CD4-positive, alpha-beta T cell (primary cell): Measurements from ENCODE around the gene TSSC4. TPM values are rescaled to one million over a fixed set of nuclear protein-coding genes. Genes with fewer than 3 reads are reported as not detected.

ENCODE experiments used
- ATAC-seq: fragments of 200-7000 bp; cut with Tn5 transposase; one replicate; pipeline ENCODE4 v1.10.0; 2022; ENCODE audit warnings: mild to moderate bottlenecking; ENCODE audit not compliant: poor library complexity
- CTCF ChIA-PET: fragments of 350-600 bp; sonication (Branson Sonifier 250); formaldehyde crosslinking; loops from one replicate; lab custom pipeline; 2021; ENCODE audit warnings: antibody characterized with exemption, inconsistent platforms; lab: Charles Lee
- POLR2A ChIA-PET: fragments of 350-600 bp; sonication (Branson Sonifier 250); formaldehyde crosslinking; loops from one replicate; lab custom pipeline; 2021; ENCODE audit warnings: antibody characterized with exemption, inconsistent platforms; lab: Charles Lee
- DNase-seq, 14 experiments: peaks; one replicate each; pipeline ENCODE4 v3.0.0-alpha.2; 2013 to 2020; ENCODE audit warnings: mixed read lengths in 2 of 14
- H3K27ac ChIP-seq, 2 donors: one replicate each; pipeline versions ENCODE4 v1.5.1 to v1.7.0; 2013; ENCODE audit warnings: low read length in 2 of 2, low read depth in 1 of 2, mild to moderate bottlenecking in 1 of 2
- H3K27me3 ChIP-seq, 2 experiments: 1 replicate in 1 of 2; 2 replicates in 1 of 2; pipeline versions ENCODE4 v1.6.1 to v1.7.0; 2013; ENCODE audit warnings: low read length in 2 of 2, control low read depth in 1 of 2, mild to moderate bottlenecking in 1 of 2, moderate library complexity in 1 of 2; ENCODE audit not compliant: insufficient read depth in 2 of 2, control insufficient read depth in 1 of 2
- H3K36me3 ChIP-seq: one replicate; pipeline ENCODE4 v1.6.1; 2013; ENCODE audit warnings: low read length, control low read depth; ENCODE audit not compliant: insufficient read depth
- H3K4me1 ChIP-seq: one replicate; pipeline ENCODE4 v1.6.1; 2013; ENCODE audit warnings: low read length, control low read depth; ENCODE audit not compliant: insufficient read depth
- H3K4me3 ChIP-seq: one replicate; pipeline ENCODE4 v1.5.1; 2013; ENCODE audit warnings: mild to moderate bottlenecking, low read length, moderate library complexity
- H3K9me3 ChIP-seq, 2 experiments: 1 replicate in 1 of 2; 2 replicates in 1 of 2; pipeline versions ENCODE4 v1.6.1 to v1.7.0; 2013; ENCODE audit warnings: low read length in 2 of 2, mild to moderate bottlenecking in 2 of 2, control low read depth in 1 of 2, moderate library complexity in 1 of 2; ENCODE audit not compliant: control insufficient read depth in 1 of 2, insufficient read depth in 1 of 2
- H3K27ac Mint-ChIP-seq: one replicate; pipeline ENCODE4 v1.8.0; 2020; ENCODE audit warnings: mixed read lengths
- H3K27me3 Mint-ChIP-seq: one replicate; pipeline ENCODE4 v1.8.0; 2021; ENCODE audit warnings: mixed read lengths
- H3K36me3 Mint-ChIP-seq: one replicate; pipeline ENCODE4 v1.8.0; 2021; ENCODE audit warnings: low read depth, mixed read lengths
- H3K4me1 Mint-ChIP-seq: one replicate; pipeline ENCODE4 v1.8.0; 2021; ENCODE audit warnings: low read depth, mixed read lengths
- H3K4me3 Mint-ChIP-seq: one replicate; pipeline ENCODE4 v1.8.0; 2020; ENCODE audit warnings: mild to moderate bottlenecking, mixed read lengths
- H3K9me3 Mint-ChIP-seq: one replicate; pipeline ENCODE4 v1.8.0; 2020; ENCODE audit warnings: mixed read lengths
- intact Hi-C, 2 experiments: fragments of 100-400 bp; cut with DNase I in 1 of 2; cut with micrococcal nuclease in 1 of 2; formaldehyde crosslinking; loops; one replicate each; pipeline versions ENCODE4 v1.15.1 to v1.9.0; 2023 to 2025; cut with DNase I, micrococcal nuclease
- total RNA-seq, 174 experiments: library from RNA in 2 of 174; stranded (reverse) in 2 of 174; gene quantifications; one replicate each; pipeline ENCODE4 v1.2.3 and lab custom pipeline; 2021 to 2026
- TF ChIP-seq, protein P1 (sequence below): fragments of 200-600 bp; IDR thresholded peaks from one replicate; pipeline ENCODE4 v1.8.0; 2022; ENCODE audit warnings: antibody characterized with exemption, mild to moderate bottlenecking

TSSC4 gene
- total RNA-seq, 2 experiments from 2014 or later = 47.5 to 50.0 TPM

DNA sequence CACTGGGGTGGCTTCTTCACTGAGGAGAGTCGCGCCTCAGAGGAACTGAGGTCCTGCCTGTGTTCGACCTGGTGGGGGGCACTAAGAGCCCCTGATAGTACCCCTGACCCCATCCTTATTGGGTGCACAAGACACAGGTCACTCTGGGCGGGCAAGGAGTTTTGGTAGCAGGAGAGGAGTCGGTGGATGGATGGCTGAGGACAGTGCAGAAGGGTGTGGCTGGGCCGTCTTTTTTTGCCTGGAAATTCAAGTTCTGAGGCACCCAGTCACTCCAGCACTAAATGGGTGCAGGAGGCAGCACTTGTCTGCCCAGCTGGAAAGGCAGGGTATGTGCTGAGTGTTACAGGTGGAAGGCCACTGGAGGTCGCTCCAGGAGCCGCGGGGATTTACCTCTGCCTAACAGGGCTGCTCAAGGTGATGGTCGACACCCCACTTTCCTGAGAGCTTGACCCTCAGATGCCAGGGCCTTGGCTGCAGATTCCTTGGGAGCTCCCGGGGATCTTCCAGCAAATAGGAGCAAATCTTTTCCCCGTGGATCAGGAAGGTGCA lies 960 bp downstream of the TSSC4 start:
- intact Hi-C loops = loop anchor here in 1 of 2 experiments (5.0 to 10.0 kb wide), 4 partner anchors 99 to 981 kb away; partner anchors contain the start of genes C11orf21, CARS1, CTSD and TSPAN32
- Histone ChIP-seq H3K4me3 (peak overlapping the region; percentile 89), H3K9me3 (peaks cover 0 to 4% of the 10 kb centered on the region in 2 experiments), H3K4me1 (peaks cover 31% of the 10 kb centered on the region), H3K27ac (peak overlapping the region; percentile 78 to 91), H3K27me3 (no peaks in the 10 kb centered on the region), H3K36me3 (peaks cover 29% of the 10 kb centered on the region)
- H3K36me3 Mint-ChIP-seq = peaks cover 32% of the 10 kb centered on the region
- ATAC-seq (no peak), DNase-seq (no peak)
- H3K27me3 Mint-ChIP-seq = no peaks in the 10 kb centered on the region
- H3K4me3 Mint-ChIP-seq = peak overlapping the region; percentile 98
- H3K4me1 Mint-ChIP-seq = peaks cover 17% of the 10 kb centered on the region
- TF ChIP-seq, protein P1, sequence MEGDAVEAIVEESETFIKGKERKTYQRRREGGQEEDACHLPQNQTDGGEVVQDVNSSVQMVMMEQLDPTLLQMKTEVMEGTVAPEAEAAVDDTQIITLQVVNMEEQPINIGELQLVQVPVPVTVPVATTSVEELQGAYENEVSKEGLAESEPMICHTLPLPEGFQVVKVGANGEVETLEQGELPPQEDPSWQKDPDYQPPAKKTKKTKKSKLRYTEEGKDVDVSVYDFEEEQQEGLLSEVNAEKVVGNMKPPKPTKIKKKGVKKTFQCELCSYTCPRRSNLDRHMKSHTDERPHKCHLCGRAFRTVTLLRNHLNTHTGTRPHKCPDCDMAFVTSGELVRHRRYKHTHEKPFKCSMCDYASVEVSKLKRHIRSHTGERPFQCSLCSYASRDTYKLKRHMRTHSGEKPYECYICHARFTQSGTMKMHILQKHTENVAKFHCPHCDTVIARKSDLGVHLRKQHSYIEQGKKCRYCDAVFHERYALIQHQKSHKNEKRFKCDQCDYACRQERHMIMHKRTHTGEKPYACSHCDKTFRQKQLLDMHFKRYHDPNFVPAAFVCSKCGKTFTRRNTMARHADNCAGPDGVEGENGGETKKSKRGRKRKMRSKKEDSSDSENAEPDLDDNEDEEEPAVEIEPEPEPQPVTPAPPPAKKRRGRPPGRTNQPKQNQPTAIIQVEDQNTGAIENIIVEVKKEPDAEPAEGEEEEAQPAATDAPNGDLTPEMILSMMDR = no peak
- CTCF ChIA-PET = interaction anchor here (1.3 to 2.2 kb wide), 3 partner anchors 18 to 130 kb away, joined by 4 to 10 read pairs (median 5); no protein-coding TSS in a partner anchor
- H3K9me3 Mint-ChIP-seq = no peaks in the 10 kb centered on the region
- H3K27ac Mint-ChIP-seq = peak overlapping the region; percentile 97
- POLR2A ChIA-PET = interaction anchor here (0.9 to 3.3 kb wide), 4 partner anchors 24 to 588 kb away, joined by 3 to 38 read pairs (median 15); partner anchors contain the start of genes C11orf21, CD81 and TSPAN32

DNA sequence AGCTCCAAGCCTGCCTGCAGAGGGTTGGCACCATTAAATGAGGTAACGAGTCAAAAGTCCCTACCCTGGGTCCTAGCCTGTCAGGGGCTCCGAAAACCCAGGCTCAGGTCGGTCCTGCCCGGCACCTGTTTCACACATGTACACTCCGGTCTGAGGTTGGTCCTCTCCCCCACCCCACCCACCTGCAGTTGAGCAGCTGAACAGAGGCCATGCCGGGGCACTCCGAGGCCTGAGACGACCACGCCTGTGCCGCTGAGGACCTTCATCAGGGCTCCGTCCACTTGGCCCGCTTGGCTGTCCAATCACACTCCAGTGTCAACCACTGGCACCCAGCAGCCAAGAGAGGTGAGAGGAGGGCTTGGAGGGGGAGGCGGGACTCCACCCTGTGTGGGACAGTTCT lies 1.6 kb downstream of the TSSC4 start:
- peaks cover 32% of the 10 kb centered on the region for H3K36me3 Mint-ChIP-seq
- peaks cover 17% of the 10 kb centered on the region for H3K4me1 Mint-ChIP-seq
- H3K27me3 Mint-ChIP-seq = no peaks in the 10 kb centered on the region
- H3K4me3 Mint-ChIP-seq = peak overlapping the region; percentile 98
- DNase-seq = no peak
- peaks cover 0 to 4% of the 10 kb centered on the region in 2 experiments for H3K9me3 ChIP-seq
- intact Hi-C loops = loop anchor here in 1 of 2 experiments (5.0 to 10.0 kb wide), 4 partner anchors 100 to 980 kb away; partner anchors contain the start of genes C11orf21, CARS1, CTSD and TSPAN32
- no peaks in the 10 kb centered on the region for H3K27me3 ChIP-seq
- no peak overlapping the region for H3K27ac ChIP-seq
- ATAC-seq = no peak
- TF ChIP-seq, protein P1 = no peak
- peaks cover 33% of the 10 kb centered on the region for H3K4me1 ChIP-seq
- no peaks in the 10 kb centered on the region for H3K9me3 Mint-ChIP-seq
- ChIA-PET CTCF (interaction anchor here (2.2 kb wide), 1 partner anchor 19 kb away, joined by 10 read pairs; no protein-coding TSS in a partner anchor), POLR2A (interaction anchor here (3.3 kb wide), 1 partner anchor 25 kb away, joined by 38 read pairs; the partner anchor contains the start of gene CD81)
- peak overlapping the region; percentile 27 for H3K27ac Mint-ChIP-seq
- H3K36me3 ChIP-seq = peaks cover 26% of the 10 kb centered on the region
- peak overlapping the region; percentile 89 for H3K4me3 ChIP-seq

DNA sequence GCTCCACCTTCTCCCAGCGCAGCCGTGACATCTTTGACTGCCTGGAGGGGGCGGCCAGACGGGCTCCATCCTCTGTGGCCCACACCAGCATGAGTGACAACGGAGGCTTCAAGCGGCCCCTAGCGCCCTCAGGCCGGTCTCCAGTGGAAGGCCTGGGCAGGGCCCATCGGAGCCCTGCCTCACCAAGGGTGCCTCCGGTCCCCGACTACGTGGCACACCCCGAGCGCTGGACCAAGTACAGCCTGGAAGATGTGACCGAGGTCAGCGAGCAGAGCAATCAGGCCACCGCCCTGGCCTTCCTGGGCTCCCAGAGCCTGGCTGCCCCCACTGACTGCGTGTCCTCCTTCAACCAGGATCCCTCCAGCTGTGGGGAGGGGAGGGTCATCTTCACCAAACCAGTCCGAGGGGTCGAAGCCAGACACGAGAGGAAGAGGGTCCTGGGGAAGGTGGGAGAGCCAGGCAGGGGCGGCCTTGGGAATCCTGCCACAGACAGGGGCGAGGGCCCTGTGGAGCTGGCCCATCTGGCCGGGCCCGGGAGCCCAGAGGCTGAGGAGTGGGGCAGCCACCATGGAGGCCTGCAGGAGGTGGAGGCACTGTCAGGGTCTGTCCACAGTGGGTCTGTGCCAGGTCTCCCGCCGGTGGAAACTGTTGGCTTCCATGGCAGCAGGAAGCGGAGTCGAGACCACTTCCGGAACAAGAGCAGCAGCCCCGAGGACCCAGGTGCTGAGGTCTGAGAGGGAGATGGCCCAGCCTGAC lies 2.5 kb downstream of the TSSC4 start:
- no peak overlapping the region for H3K27ac ChIP-seq
- H3K9me3 ChIP-seq = peaks cover 0 to 4% of the 10 kb centered on the region in 2 experiments
- H3K4me3 ChIP-seq = no peak overlapping the region
- Mint-ChIP-seq H3K27ac (no peak overlapping the region), H3K27me3 (no peaks in the 10 kb centered on the region), H3K4me1 (peaks cover 17% of the 10 kb centered on the region), H3K4me3 (peak overlapping the region; percentile 98), H3K9me3 (no peaks in the 10 kb centered on the region), H3K36me3 (peaks cover 27% of the 10 kb centered on the region)
- H3K4me1 ChIP-seq = peaks cover 34% of the 10 kb centered on the region
- peaks cover 26% of the 10 kb centered on the region for H3K36me3 ChIP-seq
- TF ChIP-seq, protein P1 = no peak
- POLR2A ChIA-PET = interaction anchor here (3.3 kb wide), 1 partner anchor 26 kb away, joined by 38 read pairs; the partner anchor contains the start of gene CD81
- intact Hi-C loops = loop anchor here in 1 of 2 experiments (5.0 to 10.0 kb wide), 4 partner anchors 101 to 979 kb away; partner anchors contain the start of genes C11orf21, CARS1, CTSD and TSPAN32
- CTCF ChIA-PET = no interaction called here
- ATAC-seq = no peak
- H3K27me3 ChIP-seq = no peaks in the 10 kb centered on the region
- no peak for DNase-seq
